ENCODE measurements around the gene DEK.

Gene DEK

GRCh38 chr6:18182568-18182967, 81.8 kb downstream of the DEK start:
- TF ChIP-seq ZFP30 (CRISPR knock-in tag; IDR thresholded peaks at IDR 0.05) (no peak), CREB5 (CRISPR knock-in tag; IDR thresholded peaks at IDR 0.05; ENCODE audit: low read depth) (no peak), RARB (CRISPR knock-in tag; IDR thresholded peaks at IDR 0.05) (no peak), ZNF565 (CRISPR knock-in tag; conservative IDR thresholded peaks at IDR 0.05; ENCODE audit: low read depth) (no peak), TCF4 (CRISPR knock-in tag; IDR thresholded peaks at IDR 0.05; ENCODE audit: borderline replicate concordance) (no peak), ZNF70 (CRISPR knock-in tag; IDR thresholded peaks at IDR 0.05) (no peak), ISL1 (CRISPR knock-in tag; IDR thresholded peaks at IDR 0.05) (no peak), ZNF8 (CRISPR knock-in tag; IDR thresholded peaks at IDR 0.05) (no peak), ARNTL (CRISPR knock-in tag; IDR thresholded peaks at IDR 0.05; ENCODE audit: borderline replicate concordance, low read depth) (no peak), TSHZ2 (CRISPR knock-in tag; IDR thresholded peaks at IDR 0.05) (no peak), PPARA (CRISPR knock-in tag; IDR thresholded peaks at IDR 0.05; ENCODE audit: borderline replicate concordance) (no peak), BACH2 (CRISPR knock-in tag; IDR thresholded peaks at IDR 0.05; ENCODE audit: borderline replicate concordance) (no peak), SNAI2 (CRISPR knock-in tag; IDR thresholded peaks at IDR 0.05) (no peak), OSR1 (CRISPR knock-in tag; IDR thresholded peaks at IDR 0.05) (no peak), CSDC2 (CRISPR knock-in tag; IDR thresholded peaks at IDR 0.05) (no peak), ZC3H10 (CRISPR knock-in tag; IDR thresholded peaks at IDR 0.05) (no peak), ZFP3 (CRISPR knock-in tag; IDR thresholded peaks at IDR 0.05) (no peak), POU6F1 (CRISPR knock-in tag; IDR thresholded peaks at IDR 0.05; ENCODE audit: borderline replicate concordance, low read depth) (no peak)
- ATAC-seq = no peak

- no peak for ATAC-seq
- TF ChIP-seq ZNF70 (CRISPR knock-in tag; IDR thresholded peaks at IDR 0.05) (no peak), ZC3H10 (CRISPR knock-in tag; IDR thresholded peaks at IDR 0.05) (no peak), ZNF8 (CRISPR knock-in tag; IDR thresholded peaks at IDR 0.05) (no peak), SNAI2 (CRISPR knock-in tag; IDR thresholded peaks at IDR 0.05) (no peak), ZFP30 (CRISPR knock-in tag; IDR thresholded peaks at IDR 0.05) (no peak), PATZ1 (CRISPR knock-in tag; IDR thresholded peaks at IDR 0.05; ENCODE audit: borderline replicate concordance) (no peak), OSR1 (CRISPR knock-in tag; IDR thresholded peaks at IDR 0.05) (no peak), CREB5 (CRISPR knock-in tag; IDR thresholded peaks at IDR 0.05; ENCODE audit: low read depth) (no peak), ESRRG (CRISPR knock-in tag; IDR thresholded peaks at IDR 0.05) (no peak), ZFP3 (CRISPR knock-in tag; IDR thresholded peaks at IDR 0.05) (no peak), POU6F1 (CRISPR knock-in tag; IDR thresholded peaks at IDR 0.05; ENCODE audit: borderline replicate concordance, low read depth) (no peak), ZNF565 (CRISPR knock-in tag; conservative IDR thresholded peaks at IDR 0.05; ENCODE audit: low read depth) (no peak), PPARA (CRISPR knock-in tag; IDR thresholded peaks at IDR 0.05; ENCODE audit: borderline replicate concordance) (no peak), CSDC2 (CRISPR knock-in tag; IDR thresholded peaks at IDR 0.05) (no peak), BACH2 (CRISPR knock-in tag; IDR thresholded peaks at IDR 0.05; ENCODE audit: borderline replicate concordance) (no peak), TCF4 (CRISPR knock-in tag; IDR thresholded peaks at IDR 0.05; ENCODE audit: borderline replicate concordance) (no peak), GLIS3 (CRISPR knock-in tag; IDR thresholded peaks at IDR 0.05) (no peak), RARB (CRISPR knock-in tag; IDR thresholded peaks at IDR 0.05) (no peak), ARNTL (CRISPR knock-in tag; IDR thresholded peaks at IDR 0.05; ENCODE audit: borderline replicate concordance, low read depth) (no peak), TOX (CRISPR knock-in tag; IDR thresholded peaks at IDR 0.05; ENCODE audit: borderline replicate concordance) (no peak)
These were observed 84.5 kb downstream of the DEK start for GRCh38 chr6:18179770-18180356.

All from SK-N-SH treated with all-trans-retinoic acid at 6 μM for 48 hours (cell line).